NCI-H2029 treated with DMSO at 0.1 percent for 48 hours (cell line): ENCODE measurements around the gene GFPT2.

Experiments used
- DNase-seq: peaks from one replicate; lab custom pipeline; 2025; lab: John Stamatoyannopoulos, UW

GFPT2 gene

DNA sequence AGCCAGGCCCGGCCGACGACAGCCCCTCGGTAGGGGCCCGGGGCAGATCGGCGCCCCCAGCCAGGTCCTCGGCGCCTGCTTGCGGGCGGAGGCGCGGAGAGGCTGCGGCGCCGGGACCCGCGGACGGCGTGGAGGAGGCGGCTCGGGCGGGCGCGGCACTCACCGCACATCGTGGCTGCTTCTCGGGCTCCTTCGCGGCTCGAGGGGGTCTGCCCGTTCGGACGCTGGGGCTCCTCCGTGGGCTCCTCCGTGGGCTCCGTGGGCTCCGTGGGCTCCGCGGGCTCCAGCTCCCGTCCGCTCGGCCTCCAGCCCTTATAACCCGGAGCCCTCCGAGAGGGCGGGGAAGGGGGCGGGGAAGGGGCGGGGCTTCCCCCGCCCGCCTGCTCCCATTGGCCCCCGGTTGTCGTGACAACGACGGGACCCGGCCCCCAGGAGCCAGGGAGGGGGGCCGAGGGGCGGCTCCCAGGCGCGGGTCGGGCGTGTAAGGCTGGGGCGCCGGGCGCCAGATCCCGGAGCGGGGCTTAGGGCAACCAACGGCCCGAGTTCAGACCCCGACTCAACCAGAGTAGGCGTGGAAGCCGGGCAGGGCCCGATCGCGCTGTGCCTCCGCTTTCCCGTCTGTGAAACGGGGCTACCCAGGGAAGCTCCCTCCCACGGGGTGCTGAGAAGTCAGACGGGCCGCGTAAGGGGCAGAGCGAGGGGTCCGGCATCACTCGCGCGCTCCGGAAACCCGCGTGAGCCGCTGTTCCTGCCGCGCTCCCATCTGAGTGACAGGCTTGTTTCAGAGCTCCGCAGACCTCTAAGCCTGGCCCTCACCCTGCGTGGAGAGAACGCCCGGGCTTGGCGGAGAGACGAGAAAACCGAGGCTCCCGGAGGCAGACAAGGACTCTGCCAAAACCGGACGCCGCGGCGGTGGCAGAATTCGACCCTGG, at the start of gene GFPT2:
GFPT2 (minus strand) TSS at position 289 of the 932 bp plus-strand sequence; CDS start at position 170, 119 bp downstream.
- no peak for DNase-seq

DNA sequence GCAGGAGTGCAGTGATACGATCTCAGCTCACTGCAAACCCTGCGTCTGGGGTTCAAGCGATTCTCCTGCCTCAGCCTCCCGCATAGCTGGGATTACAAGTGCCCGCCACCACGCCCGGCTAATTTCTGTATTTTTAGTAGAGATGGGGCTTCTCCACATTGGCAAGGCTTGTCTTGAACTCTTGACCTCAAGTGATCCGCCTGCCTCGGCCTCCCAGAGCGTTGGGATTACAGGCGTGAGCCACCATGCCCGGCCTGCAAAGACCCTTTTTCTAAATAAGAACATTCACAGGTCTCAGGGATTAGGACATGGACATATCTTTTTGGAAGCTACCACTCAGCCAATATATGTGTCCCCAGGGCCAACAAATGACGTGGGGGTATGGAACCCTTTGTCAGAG, 49.6 kb upstream of the GFPT2 start:
- DNase-seq = no peak

GRCh38 chr5:180401229-180401907, 48.2 kb upstream of the GFPT2 start:
- no peak for DNase-seq

DNA sequence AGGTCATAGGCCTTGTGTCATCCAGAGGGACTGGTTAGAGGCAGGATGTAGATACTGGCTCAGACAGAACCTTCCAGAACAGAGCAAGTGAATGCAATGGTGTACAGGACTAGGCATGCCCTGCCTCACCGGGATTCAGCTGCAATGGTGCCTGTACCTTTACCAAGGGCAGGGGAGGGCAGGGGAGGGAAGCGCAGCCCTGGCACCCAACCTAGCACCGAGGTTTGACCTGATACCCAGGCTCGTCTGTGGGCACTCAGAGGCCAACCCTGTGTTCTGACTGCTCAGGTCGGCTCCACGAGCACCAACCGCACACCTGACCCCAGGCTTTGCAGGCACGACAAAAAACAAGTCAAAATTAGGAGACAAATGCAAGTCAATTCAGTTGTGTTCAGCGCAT, 47.3 kb upstream of the GFPT2 start:
- DNase-seq = no peak

DNA sequence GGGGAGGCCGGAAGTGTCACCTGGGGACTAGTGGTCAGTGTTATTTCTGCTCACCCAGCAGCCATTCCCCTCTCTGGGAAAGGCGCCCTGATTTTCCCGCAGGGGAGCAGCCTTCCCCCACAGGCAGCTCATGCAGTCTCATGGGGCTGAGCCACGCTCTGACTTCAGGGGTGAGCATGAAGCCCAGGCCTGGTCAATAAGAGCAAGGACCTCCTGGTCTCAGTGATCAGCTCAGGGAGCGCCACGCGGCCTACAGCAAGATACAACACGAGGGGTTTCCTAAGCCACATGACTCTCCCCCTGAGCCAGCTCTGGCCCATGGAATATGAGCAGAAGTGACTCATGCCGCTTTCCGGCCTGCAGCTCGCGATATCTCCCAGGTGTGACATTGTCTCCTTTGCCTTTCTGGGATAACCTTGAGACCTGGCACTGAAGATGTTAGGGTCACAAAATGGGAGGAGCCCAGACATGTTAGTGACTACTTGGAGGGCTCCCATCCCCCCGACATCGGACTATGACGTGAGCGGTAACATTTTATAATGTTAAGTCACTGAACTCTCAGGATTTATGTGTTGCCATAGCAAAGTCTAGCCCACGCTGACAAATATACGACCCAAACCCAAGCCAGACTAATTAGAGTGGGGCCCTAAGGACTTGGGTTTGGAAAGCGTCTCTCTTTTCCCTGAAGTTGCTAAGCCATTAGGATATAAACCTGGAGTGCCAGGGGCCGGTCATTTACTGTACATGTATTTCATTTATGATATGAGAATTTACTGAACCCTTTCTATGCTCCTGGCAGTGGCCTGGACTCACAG, 46.5 kb upstream of the GFPT2 start:
- no peak for DNase-seq

DNA sequence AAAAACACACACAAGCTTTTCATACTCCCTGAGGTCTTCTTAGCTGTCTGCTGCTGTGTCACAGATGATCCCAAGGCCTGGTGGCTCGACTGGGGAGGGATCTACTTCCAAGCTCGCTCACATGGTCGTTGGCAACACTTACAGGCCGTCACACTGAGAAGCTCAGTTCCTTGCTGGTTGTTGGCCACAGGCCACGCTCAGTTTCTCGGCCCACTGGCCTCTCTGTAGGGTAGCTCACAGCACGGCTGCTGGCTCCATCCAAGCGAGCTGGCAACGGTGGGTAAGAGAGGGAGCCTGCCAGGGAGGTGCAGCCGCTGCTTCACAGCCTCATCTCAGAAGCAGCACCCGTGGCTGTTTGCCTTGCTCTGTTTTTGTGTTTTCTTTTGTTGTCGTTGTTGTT, 43.8 kb upstream of the GFPT2 start:
- no peak for DNase-seq

DNA sequence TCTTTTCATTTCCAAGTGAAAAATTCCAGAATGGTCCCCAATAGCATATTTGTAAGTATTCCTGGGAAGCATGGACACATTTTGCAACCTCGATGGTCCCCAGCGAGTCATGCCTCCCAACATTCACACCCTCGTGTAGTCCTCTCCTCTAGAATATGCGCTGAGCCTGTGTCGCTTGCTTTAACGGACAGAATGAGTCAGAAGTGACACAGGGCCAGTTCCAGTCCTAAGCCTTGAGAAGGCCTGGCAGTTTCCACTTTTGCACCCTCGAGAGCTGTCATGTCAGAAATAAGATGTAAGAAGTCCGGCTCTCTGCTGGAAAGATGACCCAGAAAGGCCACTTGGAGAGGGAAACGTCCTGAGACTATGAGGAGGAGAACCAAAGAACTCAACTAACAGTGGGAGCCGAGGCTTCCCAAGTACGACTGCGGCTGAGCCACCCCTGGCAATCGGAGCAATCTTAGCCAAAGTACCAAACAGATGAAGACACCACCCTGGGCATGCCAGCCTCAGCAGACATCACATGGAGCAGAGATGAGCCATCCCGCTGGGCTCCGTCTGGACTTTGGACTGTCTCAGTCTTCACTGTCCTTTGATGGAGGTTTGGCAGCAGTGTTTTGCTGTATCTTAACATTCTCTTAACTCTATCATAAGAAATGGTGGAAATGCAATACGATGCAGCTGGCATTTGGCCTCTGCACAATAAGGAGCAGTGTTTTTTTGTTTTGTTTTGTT, 42.6 kb upstream of the GFPT2 start:
- no peak for DNase-seq

GRCh38 chr5:180394031-180394636, 41.0 kb upstream of the GFPT2 start:
- no peak for DNase-seq

DNA sequence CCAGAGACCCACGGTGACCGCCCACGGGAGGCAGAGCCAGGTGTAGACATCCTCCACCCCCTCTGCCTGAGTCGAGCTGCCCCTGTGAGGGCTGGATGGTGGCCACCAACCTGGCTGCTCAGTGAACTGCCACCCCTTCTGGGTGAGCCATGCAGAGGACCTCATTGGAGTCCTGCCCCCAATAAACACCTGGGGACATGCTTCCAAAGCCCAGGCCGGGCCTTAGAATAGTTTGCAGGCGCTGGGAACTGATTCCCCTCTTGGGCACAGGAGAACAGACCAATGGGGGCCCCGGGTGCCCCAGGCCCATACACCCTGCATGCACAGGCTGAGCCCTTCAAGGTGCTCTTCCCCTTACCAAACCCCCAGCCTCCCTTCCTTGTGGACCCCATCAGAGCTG, 38.1 kb upstream of the GFPT2 start:
- no peak for DNase-seq

DNA sequence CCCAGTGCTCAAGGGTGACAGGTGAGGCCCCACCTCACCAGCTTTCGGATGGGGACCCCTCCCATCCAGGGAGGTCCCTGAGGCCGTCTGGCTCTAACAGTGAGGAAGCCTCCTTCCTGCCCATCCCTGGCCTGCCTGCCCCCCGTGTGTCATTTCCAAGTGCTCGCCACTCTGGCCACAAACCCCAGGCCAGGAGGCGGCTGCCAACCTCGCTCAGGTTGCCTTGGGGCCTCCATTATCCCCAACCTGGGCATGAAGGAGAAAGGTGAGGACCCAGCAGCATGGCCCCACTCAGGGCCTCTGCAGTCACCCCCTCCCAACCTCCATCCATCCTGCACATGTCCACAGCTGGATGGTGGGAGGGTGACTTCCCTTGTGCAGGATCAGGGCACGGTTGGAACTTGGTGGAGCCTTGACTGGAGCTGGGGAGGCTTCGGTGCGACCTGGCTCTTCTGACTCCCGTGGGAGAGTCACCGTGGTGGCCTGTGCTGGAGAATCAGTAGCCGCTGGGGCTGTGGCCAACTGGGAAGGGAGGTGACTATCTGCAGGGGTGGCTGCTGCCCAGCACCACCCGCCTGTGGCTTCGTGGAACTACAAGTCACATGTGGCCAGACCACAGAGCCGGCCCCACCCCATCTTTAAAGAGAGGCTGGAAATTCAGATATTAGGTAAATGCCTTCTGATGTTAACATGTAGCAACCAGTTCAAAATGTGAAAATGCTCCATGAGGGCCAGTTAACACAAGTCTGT, 37.5 kb upstream of the GFPT2 start:
- DNase-seq = no peak

DNA sequence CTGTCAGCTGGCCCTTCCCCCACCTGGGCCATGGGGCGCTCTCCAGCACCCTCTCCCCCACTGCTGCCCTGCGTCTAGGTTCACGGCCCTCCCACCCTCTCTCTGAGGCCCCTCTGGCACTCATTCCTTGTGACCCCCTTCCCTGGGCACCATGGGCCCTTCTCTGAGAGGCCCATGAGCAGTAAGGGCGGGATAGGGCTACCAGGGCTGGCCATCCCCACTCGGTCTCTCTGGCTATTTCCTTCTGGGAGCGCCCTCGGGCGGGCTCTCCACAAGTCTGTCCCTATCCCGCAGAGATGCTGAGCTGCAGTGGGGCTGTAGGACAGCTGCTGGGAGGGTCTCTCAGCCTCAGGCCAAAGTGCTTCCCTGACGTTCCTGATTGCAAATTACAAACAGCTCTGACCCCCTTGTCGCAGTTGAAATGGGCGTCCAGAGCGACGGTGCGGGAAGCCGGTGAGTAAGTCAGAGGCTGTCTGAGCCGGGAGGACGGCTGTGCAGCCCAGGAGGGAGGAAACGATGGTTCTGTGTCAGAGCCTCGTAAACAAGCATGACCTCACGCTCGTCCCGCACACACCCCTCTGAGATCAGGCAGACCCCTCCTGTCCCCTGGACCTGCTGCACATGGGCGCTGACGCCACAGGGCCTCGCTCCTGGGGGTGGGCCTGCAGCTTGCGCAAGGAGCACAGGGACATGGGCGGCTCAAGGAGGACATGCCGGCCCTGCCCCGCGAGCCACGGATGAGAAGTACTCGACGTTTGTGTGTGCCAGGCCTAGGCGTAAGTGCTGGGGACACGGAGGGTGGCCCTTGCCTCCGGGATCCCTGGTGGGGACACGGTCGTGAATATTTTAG, 36.3 kb upstream of the GFPT2 start:
- DNase-seq = no peak

- no peak for DNase-seq
Observed at GRCh38 chr5:180387798-180388197, 34.7 kb upstream of the GFPT2 start.

GRCh38 chr5:180382926-180383325, 29.8 kb upstream of the GFPT2 start:
- no peak for DNase-seq

- no peak for DNase-seq
Observed at GRCh38 chr5:180381851-180382480, 28.8 kb upstream of the GFPT2 start.

DNA sequence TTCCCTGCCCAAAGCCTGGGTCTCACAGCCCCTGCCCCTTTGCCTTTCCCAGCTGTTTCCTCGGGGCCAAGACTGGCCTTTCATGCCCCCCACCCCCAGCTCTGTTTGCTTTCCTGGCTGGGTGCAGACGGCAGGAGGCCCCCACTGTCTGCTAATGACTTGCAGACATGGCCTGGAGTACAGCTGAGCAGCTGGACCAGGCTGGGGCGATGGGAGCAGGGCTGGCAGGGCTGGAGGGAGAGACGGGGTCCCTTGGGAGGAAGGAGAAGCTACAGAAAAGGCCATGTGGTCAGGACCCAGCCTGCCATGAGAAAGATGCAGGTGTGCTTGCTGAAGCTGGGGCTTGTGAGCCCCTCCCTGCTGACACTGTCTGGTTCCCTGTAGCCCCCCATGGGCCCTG, 28.3 kb upstream of the GFPT2 start:
- no peak for DNase-seq

DNA sequence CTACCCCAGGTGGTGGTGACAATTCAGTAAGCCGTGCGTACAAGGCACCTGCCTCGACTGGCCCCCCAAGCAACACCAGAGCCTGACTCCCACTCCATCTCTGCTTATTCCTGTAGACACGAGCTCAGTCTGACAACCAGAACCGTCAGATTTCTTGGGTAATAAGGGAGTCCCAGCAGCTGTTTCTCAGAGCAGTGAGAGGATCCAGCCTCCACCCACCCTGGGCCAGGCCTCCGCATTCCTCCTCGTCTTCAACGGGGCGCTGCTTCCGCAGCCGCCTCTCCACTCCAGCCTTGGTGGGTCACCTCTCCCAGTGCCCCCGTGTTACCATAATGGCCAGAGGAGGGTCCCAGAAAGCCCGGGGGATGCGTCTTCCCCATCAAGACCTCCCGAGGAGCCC, 27.7 kb upstream of the GFPT2 start:
- no peak for DNase-seq

DNA sequence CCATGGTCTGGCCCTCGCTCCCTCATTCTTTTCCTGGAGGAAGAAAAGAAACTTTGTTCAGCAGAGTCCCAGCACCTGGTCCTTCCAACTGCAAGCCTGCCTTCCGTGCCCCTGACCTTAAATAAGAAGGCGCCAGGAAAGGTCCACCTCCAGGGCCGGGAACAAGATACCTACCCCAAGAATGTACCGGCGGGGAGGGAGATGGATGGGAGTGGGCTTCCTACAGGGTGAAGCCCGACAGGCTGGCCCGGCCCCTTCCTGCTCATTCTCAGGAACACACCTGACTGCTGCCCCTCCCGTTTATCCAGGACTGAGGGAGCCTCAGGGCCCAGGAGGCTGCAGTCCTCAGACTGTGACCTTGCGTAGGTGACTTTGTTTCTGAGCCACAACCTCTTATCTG, 27.3 kb upstream of the GFPT2 start:
- DNase-seq = no peak

DNA sequence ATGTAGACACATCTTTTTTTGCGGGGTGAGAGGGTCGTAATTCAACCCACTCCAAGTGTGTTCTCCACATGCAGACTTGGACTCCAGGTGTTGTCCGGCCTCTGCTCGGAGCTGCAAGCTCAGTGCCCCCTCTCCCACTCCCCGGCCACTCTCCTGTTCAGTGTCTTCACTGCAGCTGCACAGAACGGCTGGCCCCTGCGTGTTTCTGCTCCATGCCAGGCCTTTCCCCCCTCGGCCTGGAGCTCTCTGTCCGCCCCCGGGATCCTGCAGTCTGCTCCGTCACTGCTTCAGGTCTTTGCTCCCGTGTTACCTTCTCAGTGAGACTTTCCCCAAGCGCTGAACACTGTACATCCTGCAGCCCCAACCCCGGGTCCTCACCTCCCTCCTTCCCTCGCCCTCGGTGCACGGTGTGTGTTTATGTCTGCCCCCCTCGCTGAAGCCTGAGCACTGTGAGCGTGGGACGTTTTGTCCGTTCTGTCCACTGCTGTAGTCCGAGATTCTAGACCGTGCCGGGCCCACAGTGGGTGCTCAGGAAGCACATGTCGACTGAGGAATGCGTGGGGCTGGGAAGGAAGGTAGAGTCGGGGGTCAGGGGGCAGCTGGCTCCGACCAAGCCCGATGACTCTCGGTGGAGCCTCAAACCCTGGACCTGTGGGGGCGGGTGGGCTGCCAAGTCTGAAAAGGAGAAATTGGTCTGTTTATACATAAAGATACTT, 26.4 kb upstream of the GFPT2 start:
- no peak for DNase-seq
